GM23338 (cell line): Measurements from ENCODE around the gene DGLUCY. TPM values are rescaled to one million over a fixed set of nuclear protein-coding genes. Genes with fewer than 3 reads are reported as not detected.

Experiments used
- ATAC-seq: fragments of 200-7000 bp; cut with Tn5 transposase; 3 replicates; pipeline ENCODE4 v1.9.1; 2020
- DNase-seq: peaks from one replicate; pipeline ENCODE4 v3.0.0-alpha.2; 2015; ENCODE audit warnings: low spot score
- H2AFZ ChIP-seq: fragments of 200-600 bp; sonication (generic); 2 replicates; pipeline ENCODE4 v1.8.0; 2016; ENCODE audit warnings: antibody characterized with exemption, mild to moderate bottlenecking, moderate library complexity
- H3F3A ChIP-seq: fragments of 200-600 bp; sonication (generic); replicated peaks from 2 replicates; pipeline ENCODE4 v1.8.0; 2017; ENCODE audit warnings: antibody characterized with exemption, mixed run types, low read depth
- H3K27ac ChIP-seq: fragments of 200-600 bp; sonication (generic); 2 replicates; pipeline ENCODE4 v1.6.1; 2016; ENCODE audit warnings: low read depth
- H3K27me3 ChIP-seq: fragments of 200-600 bp; sonication (generic); 2 replicates; pipeline ENCODE4 v1.8.0; 2016; ENCODE audit warnings: mild to moderate bottlenecking, mixed run types, moderate library complexity; ENCODE audit not compliant: insufficient read depth
- H3K36me3 ChIP-seq: fragments of 200-600 bp; sonication (generic); 2 replicates; pipeline ENCODE4 v1.8.0; 2016; ENCODE audit warnings: mild to moderate bottlenecking; ENCODE audit not compliant: insufficient read depth
- H3K4me1 ChIP-seq: fragments of 200-600 bp; sonication (generic); 2 replicates; pipeline ENCODE4 v1.8.0; 2016; ENCODE audit warnings: mild to moderate bottlenecking, moderate library complexity; ENCODE audit not compliant: insufficient read depth
- H3K4me2 ChIP-seq: fragments of 200-600 bp; sonication (generic); 2 replicates; pipeline ENCODE4 v1.7.1; 2017; ENCODE audit warnings: mixed run types
- H3K4me3 ChIP-seq: fragments of 200-600 bp; sonication (generic); 2 replicates; pipeline ENCODE4 v1.6.1; 2016; ENCODE audit warnings: mixed run types
- H3K79me2 ChIP-seq: fragments of 200-600 bp; sonication (generic); replicated peaks from 2 replicates; pipeline ENCODE4 v1.8.0; 2017; ENCODE audit warnings: mild to moderate bottlenecking; ENCODE audit not compliant: insufficient read depth
- H3K9me2 ChIP-seq: fragments of 200-600 bp; sonication (generic); 2 replicates; pipeline ENCODE4 v1.8.0; 2017; ENCODE audit not compliant: insufficient read depth
- H4K20me1 ChIP-seq: fragments of 200-600 bp; sonication (generic); replicated peaks from 2 replicates; pipeline ENCODE4 v1.8.0; 2017; ENCODE audit warnings: mild to moderate bottlenecking; ENCODE audit not compliant: insufficient read depth
- H3K27ac Mint-ChIP-seq: 2 replicates; pipeline ENCODE4 v1.8.0; 2020; ENCODE audit warnings: inconsistent platforms, mild to moderate bottlenecking, moderate library complexity, mixed read lengths
- H3K27me3 Mint-ChIP-seq: 3 replicates; pipeline ENCODE4 v1.8.0; 2022; ENCODE audit warnings: low read depth, mild to moderate bottlenecking, moderate library complexity, mixed read lengths, inconsistent platforms; ENCODE audit not compliant: insufficient read depth, poor library complexity
- H3K36me3 Mint-ChIP-seq: 3 replicates; pipeline ENCODE4 v1.8.0; 2021; ENCODE audit warnings: low read depth, mild to moderate bottlenecking, inconsistent platforms, moderate library complexity, mixed read lengths
- H3K4me1 Mint-ChIP-seq: 3 replicates; pipeline ENCODE4 v1.8.0; 2020; ENCODE audit warnings: mild to moderate bottlenecking, inconsistent platforms, mixed read lengths
- H3K4me3 Mint-ChIP-seq: 3 replicates; pipeline ENCODE4 v1.8.0; 2021; ENCODE audit warnings: moderate library complexity, mild to moderate bottlenecking, inconsistent platforms, mixed read lengths
- H3K9me3 Mint-ChIP-seq: 3 replicates; pipeline ENCODE4 v1.8.0; 2020; ENCODE audit warnings: moderate library complexity, mild to moderate bottlenecking, inconsistent platforms, mixed read lengths
- EZH2phosphoT487 ChIP-seq: fragments of 200-600 bp; sonication (generic); IDR thresholded peaks from one replicate; pipeline ENCODE4 v1.8.1; 2018; ENCODE audit warnings: antibody characterized with exemption; ENCODE audit not compliant: unreplicated experiment
- JUNB ChIP-seq: IDR thresholded peaks from one replicate; pipeline ENCODE4 v1.6.1; 2016; ENCODE audit warnings: antibody characterized with exemption; ENCODE audit not compliant: unreplicated experiment
- NANOG ChIP-seq: IDR thresholded peaks from 2 replicates; pipeline ENCODE4 v1.6.1; 2016; ENCODE audit warnings: antibody characterized with exemption, borderline replicate concordance
- POLR2AphosphoS5 ChIP-seq: IDR thresholded peaks from 2 replicates; pipeline ENCODE4 v1.6.1; 2016; ENCODE audit warnings: antibody characterized with exemption, low read depth
- STAT1 ChIP-seq: IDR thresholded peaks from one replicate; pipeline ENCODE4 v1.6.1; 2016; ENCODE audit warnings: antibody characterized with exemption; ENCODE audit not compliant: unreplicated experiment
- ZNF114 ChIP-seq: fragments of 250-450 bp; sonication (Bioruptor Pico); IDR thresholded peaks from 2 replicates; pipeline ENCODE4 v1.5.0; 2020; ENCODE audit warnings: mild to moderate bottlenecking, moderate library complexity
- polyA plus RNA-seq: library from polyadenylated mRNA; unstranded; fragments of >200 nt; fragmentation: Nextera tagmentation; extraction: Ambion mirVana; gene quantifications from 2 replicates; pipeline ENCODE4 v1.2.1, GENCODE V29; 2016
- total RNA-seq: library from RNA; depleted of rRNA; stranded (reverse); fragments of >200 nt; shearing (Covaris generic); gene quantifications from 2 replicates; pipeline ENCODE4 v1.2.3, GENCODE V29; 2014
- TF ChIP-seq, protein P1 (sequence below): IDR thresholded peaks from 2 replicates; pipeline ENCODE4 v1.6.1; 2016; ENCODE audit warnings: antibody characterized with exemption
- TF ChIP-seq, protein P2 (sequence below): fragments of 250-450 bp; sonication (Bioruptor Pico); IDR thresholded peaks from 2 replicates; pipeline ENCODE4 v1.5.0; 2020; ENCODE audit warnings: mild to moderate bottlenecking, moderate library complexity

Gene DGLUCY
- total and polyA plus RNA-seq, 2 experiments from 2014 or later: 14.6 to 31.6 TPM

DNA sequence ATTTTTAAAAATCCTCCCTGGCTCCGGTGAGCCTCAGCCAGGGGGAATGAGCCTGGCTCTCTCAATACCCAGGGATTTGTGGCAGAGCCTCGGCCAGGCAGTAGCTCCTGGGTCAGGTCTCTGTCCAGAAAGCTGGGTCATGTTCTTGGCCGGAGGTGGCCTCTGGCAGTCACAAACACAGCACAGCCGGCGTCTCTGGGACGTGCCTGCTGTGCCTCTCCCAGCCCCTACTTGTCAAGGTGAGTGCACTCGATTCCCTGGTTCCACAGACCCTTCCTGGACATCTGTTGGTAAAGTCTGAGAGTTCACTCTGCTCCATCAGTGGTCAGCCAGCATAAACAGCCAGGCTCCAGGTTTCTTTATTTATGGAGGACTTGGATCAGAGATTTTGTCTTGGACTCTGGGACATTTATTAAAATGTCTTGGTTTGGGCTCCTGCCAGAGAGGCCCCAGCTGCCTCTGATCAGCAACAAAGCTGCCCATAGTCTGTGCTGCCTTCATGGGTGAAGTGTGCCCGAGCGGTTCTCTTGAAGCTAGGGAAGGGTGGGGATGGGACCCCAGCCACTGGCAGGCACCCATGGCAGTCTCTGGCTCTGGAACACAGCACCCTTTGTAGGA lies 56.7 kb downstream of the DGLUCY start:
- Mint-ChIP-seq H3K9me3 (no peaks in the 10 kb centered on the region), H3K27me3 (peaks cover 3% of the 10 kb centered on the region), H3K4me1 (no peaks in the 10 kb centered on the region; the same call in 2 of the 3 replicates), H3K27ac (no peak overlapping the region), H3K4me3 (no peak overlapping the region), H3K36me3 (peaks cover 9% of the 10 kb centered on the region; the same call in 2 of the 3 replicates)
- TF ChIP-seq ZNF114 (CRISPR knock-in tag) (no peak), NANOG (no peak), POLR2AphosphoS5 (no peak), STAT1 (no peak), JUNB (no peak), EZH2phosphoT487 (no peak)
- TF ChIP-seq, protein P1, sequence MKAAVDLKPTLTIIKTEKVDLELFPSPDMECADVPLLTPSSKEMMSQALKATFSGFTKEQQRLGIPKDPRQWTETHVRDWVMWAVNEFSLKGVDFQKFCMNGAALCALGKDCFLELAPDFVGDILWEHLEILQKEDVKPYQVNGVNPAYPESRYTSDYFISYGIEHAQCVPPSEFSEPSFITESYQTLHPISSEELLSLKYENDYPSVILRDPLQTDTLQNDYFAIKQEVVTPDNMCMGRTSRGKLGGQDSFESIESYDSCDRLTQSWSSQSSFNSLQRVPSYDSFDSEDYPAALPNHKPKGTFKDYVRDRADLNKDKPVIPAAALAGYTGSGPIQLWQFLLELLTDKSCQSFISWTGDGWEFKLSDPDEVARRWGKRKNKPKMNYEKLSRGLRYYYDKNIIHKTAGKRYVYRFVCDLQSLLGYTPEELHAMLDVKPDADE: no peak
- TF ChIP-seq, protein P2, sequence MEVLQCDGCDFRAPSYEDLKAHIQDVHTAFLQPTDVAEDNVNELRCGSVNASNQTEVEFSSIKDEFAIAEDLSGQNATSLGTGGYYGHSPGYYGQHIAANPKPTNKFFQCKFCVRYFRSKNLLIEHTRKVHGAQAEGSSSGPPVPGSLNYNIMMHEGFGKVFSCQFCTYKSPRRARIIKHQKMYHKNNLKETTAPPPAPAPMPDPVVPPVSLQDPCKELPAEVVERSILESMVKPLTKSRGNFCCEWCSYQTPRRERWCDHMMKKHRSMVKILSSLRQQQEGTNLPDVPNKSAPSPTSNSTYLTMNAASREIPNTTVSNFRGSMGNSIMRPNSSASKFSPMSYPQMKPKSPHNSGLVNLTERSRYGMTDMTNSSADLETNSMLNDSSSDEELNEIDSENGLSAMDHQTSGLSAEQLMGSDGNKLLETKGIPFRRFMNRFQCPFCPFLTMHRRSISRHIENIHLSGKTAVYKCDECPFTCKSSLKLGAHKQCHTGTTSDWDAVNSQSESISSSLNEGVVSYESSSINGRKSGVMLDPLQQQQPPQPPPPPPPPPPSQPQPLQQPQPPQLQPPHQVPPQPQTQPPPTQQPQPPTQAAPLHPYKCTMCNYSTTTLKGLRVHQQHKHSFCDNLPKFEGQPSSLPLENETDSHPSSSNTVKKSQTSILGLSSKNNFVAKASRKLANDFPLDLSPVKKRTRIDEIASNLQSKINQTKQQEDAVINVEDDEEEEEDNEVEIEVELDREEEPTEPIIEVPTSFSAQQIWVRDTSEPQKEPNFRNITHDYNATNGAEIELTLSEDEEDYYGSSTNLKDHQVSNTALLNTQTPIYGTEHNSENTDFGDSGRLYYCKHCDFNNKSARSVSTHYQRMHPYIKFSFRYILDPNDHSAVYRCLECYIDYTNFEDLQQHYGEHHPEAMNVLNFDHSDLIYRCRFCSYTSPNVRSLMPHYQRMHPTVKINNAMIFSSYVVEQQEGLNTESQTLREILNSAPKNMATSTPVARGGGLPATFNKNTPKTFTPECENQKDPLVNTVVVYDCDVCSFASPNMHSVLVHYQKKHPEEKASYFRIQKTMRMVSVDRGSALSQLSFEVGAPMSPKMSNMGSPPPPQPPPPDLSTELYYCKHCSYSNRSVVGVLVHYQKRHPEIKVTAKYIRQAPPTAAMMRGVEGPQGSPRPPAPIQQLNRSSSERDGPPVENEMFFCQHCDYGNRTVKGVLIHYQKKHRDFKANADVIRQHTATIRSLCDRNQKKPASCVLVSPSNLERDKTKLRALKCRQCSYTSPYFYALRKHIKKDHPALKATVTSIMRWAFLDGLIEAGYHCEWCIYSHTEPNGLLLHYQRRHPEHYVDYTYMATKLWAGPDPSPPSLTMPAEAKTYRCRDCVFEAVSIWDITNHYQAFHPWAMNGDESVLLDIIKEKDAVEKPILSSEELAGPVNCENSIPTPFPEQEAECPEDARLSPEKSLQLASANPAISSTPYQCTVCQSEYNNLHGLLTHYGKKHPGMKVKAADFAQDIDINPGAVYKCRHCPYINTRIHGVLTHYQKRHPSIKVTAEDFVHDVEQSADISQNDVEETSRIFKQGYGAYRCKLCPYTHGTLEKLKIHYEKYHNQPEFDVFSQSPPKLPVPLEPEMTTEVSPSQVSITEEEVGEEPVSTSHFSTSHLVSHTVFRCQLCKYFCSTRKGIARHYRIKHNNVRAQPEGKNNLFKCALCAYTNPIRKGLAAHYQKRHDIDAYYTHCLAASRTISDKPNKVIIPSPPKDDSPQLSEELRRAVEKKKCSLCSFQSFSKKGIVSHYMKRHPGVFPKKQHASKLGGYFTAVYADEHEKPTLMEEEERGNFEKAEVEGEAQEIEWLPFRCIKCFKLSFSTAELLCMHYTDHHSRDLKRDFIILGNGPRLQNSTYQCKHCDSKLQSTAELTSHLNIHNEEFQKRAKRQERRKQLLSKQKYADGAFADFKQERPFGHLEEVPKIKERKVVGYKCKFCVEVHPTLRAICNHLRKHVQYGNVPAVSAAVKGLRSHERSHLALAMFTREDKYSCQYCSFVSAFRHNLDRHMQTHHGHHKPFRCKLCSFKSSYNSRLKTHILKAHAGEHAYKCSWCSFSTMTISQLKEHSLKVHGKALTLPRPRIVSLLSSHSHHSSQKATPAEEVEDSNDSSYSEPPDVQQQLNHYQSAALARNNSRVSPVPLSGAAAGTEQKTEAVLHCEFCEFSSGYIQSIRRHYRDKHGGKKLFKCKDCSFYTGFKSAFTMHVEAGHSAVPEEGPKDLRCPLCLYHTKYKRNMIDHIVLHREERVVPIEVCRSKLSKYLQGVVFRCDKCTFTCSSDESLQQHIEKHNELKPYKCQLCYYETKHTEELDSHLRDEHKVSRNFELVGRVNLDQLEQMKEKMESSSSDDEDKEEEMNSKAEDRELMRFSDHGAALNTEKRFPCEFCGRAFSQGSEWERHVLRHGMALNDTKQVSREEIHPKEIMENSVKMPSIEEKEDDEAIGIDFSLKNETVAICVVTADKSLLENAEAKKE (CRISPR knock-in tag): no peak
- H3F3A ChIP-seq: no peaks in the 10 kb centered on the region
- H3K27ac ChIP-seq: no peak overlapping the region
- no peaks in the 10 kb centered on the region for H3K9me2 ChIP-seq
- no peaks in the 10 kb centered on the region for H3K79me2 ChIP-seq
- H3K4me3 ChIP-seq: no peak overlapping the region
- ATAC-seq (no peak), DNase-seq (no peak)
- H3K27me3 ChIP-seq: no peaks in the 10 kb centered on the region
- H3K36me3 ChIP-seq: no peaks in the 10 kb centered on the region
- no peak overlapping the region for H2AFZ ChIP-seq
- H3K4me2 ChIP-seq: no peak overlapping the region
- no peaks in the 10 kb centered on the region for H4K20me1 ChIP-seq
- H3K4me1 ChIP-seq: no peaks in the 10 kb centered on the region
